HepG2 (cell line): ENCODE measurements around the gene SPAG4. TPM values are rescaled to one million over a fixed set of nuclear protein-coding genes. Genes with fewer than 3 reads are reported as not detected.
A peak's percentile ranks its signal among the peaks of the same experiment; 100 is the strongest.

Source experiments
- ATF7-NPFF ChIP-seq: sonication (generic); formaldehyde crosslinking; IDR thresholded peaks from 2 replicates; pipeline ENCODE4 v1.8.1; 2023; ENCODE audit warnings: mild to moderate bottlenecking, low read depth, missing genetic modification reagents, moderate library complexity
- DMTF1 ChIP-seq: sonication (generic); formaldehyde crosslinking; IDR thresholded peaks from 2 replicates; pipeline ENCODE4 v1.4.0; 2020; ENCODE audit warnings: mild to moderate bottlenecking, missing genetic modification reagents
- GATA4 ChIP-seq: sonication (generic); IDR thresholded peaks from 2 replicates; pipeline ENCODE4 v1.6.1; 2016; ENCODE audit warnings: antibody characterized with exemption, low read depth, borderline replicate concordance
- HNF4G ChIP-seq, 2 experiments: sonication (generic) in 1 of 2; formaldehyde crosslinking in 1 of 2; IDR thresholded peaks; 2 replicates each; pipeline versions ENCODE4 v1.4.0 to v1.6.1; 2011 to 2020; ENCODE audit warnings: borderline replicate concordance in 2 of 2, low read depth in 2 of 2, mild to moderate bottlenecking in 2 of 2, low read length in 1 of 2, missing genetic modification reagents in 1 of 2, moderate library complexity in 1 of 2
- HNRNPL ChIP-seq: fragments of 200-400 bp; formaldehyde crosslinking; IDR thresholded peaks from 2 replicates; pipeline ENCODE4 v1.6.1; 2017; ENCODE audit warnings: mild to moderate bottlenecking, low read depth, low read length
- MAZ ChIP-seq, 2 experiments: sonication (generic) in 1 of 2; formaldehyde crosslinking in 1 of 2; IDR thresholded peaks; 2 replicates each; pipeline versions ENCODE4 v1.5.0 to v1.6.1; 2012 to 2020; ENCODE audit warnings: low read depth in 2 of 2, mild to moderate bottlenecking in 2 of 2, borderline replicate concordance in 1 of 2, improper control_type of control experiment in 1 of 2, low read length in 1 of 2, missing genetic modification reagents in 1 of 2, moderate library complexity in 1 of 2
- NR2C2 ChIP-seq: sonication (generic); formaldehyde crosslinking; IDR thresholded peaks from 2 replicates; pipeline ENCODE4 v1.4.0; 2020; ENCODE audit warnings: missing genetic modification reagents, mild to moderate bottlenecking, moderate library complexity, borderline replicate concordance
- PRMT3 ChIP-seq: sonication (generic); formaldehyde crosslinking; IDR thresholded peaks from 2 replicates; pipeline ENCODE4 v1.8.1; 2022; ENCODE audit warnings: low read depth, mild to moderate bottlenecking, moderate library complexity, missing genetic modification reagents, borderline replicate concordance
- RFXANK ChIP-seq: IDR thresholded peaks from 2 replicates; pipeline ENCODE4 v1.6.1; 2016
- SIX4 ChIP-seq: sonication (generic); formaldehyde crosslinking; IDR thresholded peaks from 2 replicates; pipeline ENCODE4 v1.4.0; 2020; ENCODE audit warnings: missing genetic modification reagents
- SOX5 ChIP-seq: IDR thresholded peaks from 2 replicates; pipeline ENCODE4 v1.6.1; 2016; ENCODE audit warnings: borderline replicate concordance
- ZFP41 ChIP-seq: sonication (generic); formaldehyde crosslinking; IDR thresholded peaks from 2 replicates; pipeline ENCODE4 v1.4.0; 2020; ENCODE audit warnings: mild to moderate bottlenecking, missing genetic modification reagents, borderline replicate concordance
- ZNF136 ChIP-seq: sonication (generic); formaldehyde crosslinking; IDR thresholded peaks from 2 replicates; pipeline ENCODE4 v1.8.1; 2022; ENCODE audit warnings: low read depth, mild to moderate bottlenecking, moderate library complexity, missing genetic modification reagents
- ZNF230 ChIP-seq: sonication (generic); formaldehyde crosslinking; IDR thresholded peaks from 2 replicates; pipeline ENCODE4 v1.4.0; 2020; ENCODE audit warnings: mild to moderate bottlenecking, missing genetic modification reagents
- ZNF598 ChIP-seq: sonication (generic); formaldehyde crosslinking; IDR thresholded peaks from 2 replicates; pipeline ENCODE4 v1.5.1; 2020; ENCODE audit warnings: mild to moderate bottlenecking, missing genetic modification reagents, borderline replicate concordance
- ZNF615 ChIP-seq: sonication (generic); formaldehyde crosslinking; IDR thresholded peaks from 2 replicates; pipeline ENCODE4 v1.5.0; 2020; ENCODE audit warnings: mild to moderate bottlenecking, missing genetic modification reagents, borderline replicate concordance
- ZNF768 ChIP-seq: sonication (generic); formaldehyde crosslinking; IDR thresholded peaks from 2 replicates; pipeline ENCODE4 v1.4.0; 2020; ENCODE audit warnings: missing genetic modification reagents
- ZNF777 ChIP-seq: sonication (generic); formaldehyde crosslinking; IDR thresholded peaks from 2 replicates; pipeline ENCODE4 v1.4.0; 2020; ENCODE audit warnings: missing genetic modification reagents
- ZSCAN22 ChIP-seq: sonication (generic); formaldehyde crosslinking; IDR thresholded peaks from 2 replicates; pipeline ENCODE4 v1.4.0; 2020; ENCODE audit warnings: mild to moderate bottlenecking, missing genetic modification reagents
- polyA plus RNA-seq, 8 experiments: library from polyadenylated mRNA; depleted of rRNA in 3 of 8; stranded (reverse) in 7 of 8; unstranded in 1 of 8; fragments of >200 nt; fragmentation: Illumina TruSeq in 4 of 8; extraction: Trizol in 4 of 8; gene quantifications; 2 replicates each; pipeline versions ENCODE4 v1.2.1 to v1.2.3, GENCODE V29; 2011 to 2016; ENCODE audit warnings: low read depth in 4 of 8, missing spikeins in 1 of 8, mixed read lengths in 1 of 8; ENCODE audit not compliant: insufficient read depth in 1 of 8
- total RNA-seq, 5 experiments: library from RNA; depleted of rRNA; stranded (reverse); fragments of >200 nt; fragmentation: Illumina TruSeq; extraction: Trizol; gene quantifications; 2 replicates each; pipeline ENCODE4 v1.2.3, GENCODE V29; 2016; ENCODE audit warnings: low read depth in 1 of 5
- TF ChIP-seq, protein P1 (sequence below): sonication (generic); formaldehyde crosslinking; conservative IDR thresholded peaks from 2 replicates; pipeline ENCODE4 v1.8.0; 2022; ENCODE audit warnings: mild to moderate bottlenecking, moderate library complexity, missing genetic modification reagents
- TF ChIP-seq, protein P2 (sequence below): sonication (generic); formaldehyde crosslinking; IDR thresholded peaks from 2 replicates; pipeline ENCODE4 v1.5.0; 2020; ENCODE audit warnings: missing genetic modification reagents

SPAG4 gene
- total and polyA plus RNA-seq, 2 of the 13 experiments (the other 11 are each of a cell fraction or from before 2014, with no cell fraction given), result 5.8 to 137 TPM

- 0 out of 2 replicates have a peak, but pooled peaks have one; percentile 1 for TF ChIP-seq GATA4
- TF ChIP-seq ZNF768 (CRISPR knock-in tag), result 0 out of 2 replicates have a peak, but pooled peaks have one; percentile 15
- TF ChIP-seq HNF4G (IDR thresholded peaks at IDR 0.05; ENCODE audit: borderline replicate concordance, low read depth, low read length), result no peak
- 0 out of 2 replicates have a peak, but pooled peaks have one; percentile 51 for TF ChIP-seq HNF4G (CRISPR knock-in tag; IDR thresholded peaks at IDR 0.05; ENCODE audit: borderline replicate concordance, low read depth)
- TF ChIP-seq HNRNPL, result 0 out of 2 replicates have a peak, but pooled peaks have one; percentile 36
- 0 out of 2 replicates have a peak, but pooled peaks have one; percentile 11 for TF ChIP-seq DMTF1 (CRISPR knock-in tag)
- TF ChIP-seq ZSCAN22 (CRISPR knock-in tag), result 0 out of 2 replicates have a peak, but pooled peaks have one; percentile 23
- 0 out of 2 replicates have a peak, but pooled peaks have one; percentile 1 for TF ChIP-seq PRMT3
- 0 out of 2 replicates have a peak, but pooled peaks have one; percentile 50 for TF ChIP-seq ATF7-NPFF
- peak; percentile 34; the same call in 1 of the 2 replicates for TF ChIP-seq NR2C2 (CRISPR knock-in tag)
- TF ChIP-seq, protein P1, sequence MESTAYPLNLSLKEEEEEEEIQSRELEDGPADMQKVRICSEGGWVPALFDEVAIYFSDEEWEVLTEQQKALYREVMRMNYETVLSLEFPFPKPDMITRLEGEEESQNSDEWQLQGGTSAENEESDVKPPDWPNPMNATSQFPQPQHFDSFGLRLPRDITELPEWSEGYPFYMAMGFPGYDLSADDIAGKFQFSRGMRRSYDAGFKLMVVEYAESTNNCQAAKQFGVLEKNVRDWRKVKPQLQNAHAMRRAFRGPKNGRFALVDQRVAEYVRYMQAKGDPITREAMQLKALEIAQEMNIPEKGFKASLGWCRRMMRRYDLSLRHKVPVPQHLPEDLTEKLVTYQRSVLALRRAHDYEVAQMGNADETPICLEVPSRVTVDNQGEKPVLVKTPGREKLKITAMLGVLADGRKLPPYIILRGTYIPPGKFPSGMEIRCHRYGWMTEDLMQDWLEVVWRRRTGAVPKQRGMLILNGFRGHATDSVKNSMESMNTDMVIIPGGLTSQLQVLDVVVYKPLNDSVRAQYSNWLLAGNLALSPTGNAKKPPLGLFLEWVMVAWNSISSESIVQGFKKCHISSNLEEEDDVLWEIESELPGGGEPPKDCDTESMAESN (CRISPR knock-in tag), result 0 out of 2 replicates have a peak, but pooled peaks have one; percentile 22
- 0 out of 2 replicates have a peak, but pooled peaks have one; percentile 6 for TF ChIP-seq SOX5 (CRISPR knock-in tag)
- TF ChIP-seq SIX4, result 0 out of 2 replicates have a peak, but pooled peaks have one; percentile 6
- TF ChIP-seq, protein P2, sequence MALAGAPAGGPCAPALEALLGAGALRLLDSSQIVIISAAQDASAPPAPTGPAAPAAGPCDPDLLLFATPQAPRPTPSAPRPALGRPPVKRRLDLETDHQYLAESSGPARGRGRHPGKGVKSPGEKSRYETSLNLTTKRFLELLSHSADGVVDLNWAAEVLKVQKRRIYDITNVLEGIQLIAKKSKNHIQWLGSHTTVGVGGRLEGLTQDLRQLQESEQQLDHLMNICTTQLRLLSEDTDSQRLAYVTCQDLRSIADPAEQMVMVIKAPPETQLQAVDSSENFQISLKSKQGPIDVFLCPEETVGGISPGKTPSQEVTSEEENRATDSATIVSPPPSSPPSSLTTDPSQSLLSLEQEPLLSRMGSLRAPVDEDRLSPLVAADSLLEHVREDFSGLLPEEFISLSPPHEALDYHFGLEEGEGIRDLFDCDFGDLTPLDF (CRISPR knock-in tag), result no peak
- TF ChIP-seq RFXANK (CRISPR knock-in tag), result no peak
- peak; percentile 13; the same call in 1 of the 2 replicates for TF ChIP-seq ZNF598 (CRISPR knock-in tag)
- TF ChIP-seq MAZ (IDR thresholded peaks at IDR 0.05; ENCODE audit: borderline replicate concordance, low read depth, low read length), result no peak
- TF ChIP-seq MAZ (CRISPR knock-in tag; IDR thresholded peaks at IDR 0.05; ENCODE audit: low read depth), result 0 out of 2 replicates have a peak, but pooled peaks have one; percentile 24
- 0 out of 2 replicates have a peak, but pooled peaks have one; percentile 10 for TF ChIP-seq ZNF777
- peak; percentile 66; the same call in 1 of the 2 replicates for TF ChIP-seq ZFP41
- TF ChIP-seq ZNF136, result no peak
- TF ChIP-seq ZNF615, result 0 out of 2 replicates have a peak, but pooled peaks have one; percentile 74
- peak; percentile 13; the same call in 1 of the 2 replicates for TF ChIP-seq ZNF230 (CRISPR knock-in tag)
These were observed 2.9 kb downstream of the SPAG4 start (continued) for GRCh38 chr20:35618263-35619131.
